ENCODE results near the gene ARHGAP26.
"Not testable (repeated sequence)": the region's sequence is repeated elsewhere in the genome, so short reads cannot be mapped to it uniquely, and the experiment has no call there.

ARHGAP26 gene

GRCh38 chr5:143105216-143105905 is 335.2 kb downstream of the ARHGAP26 start:
- no peak for DNase-seq

GRCh38 chr5:143106174-143106573 is 336.0 kb downstream of the ARHGAP26 start:
- DNase-seq = no peak

GRCh38 chr5:143108498-143109128 is 338.4 kb downstream of the ARHGAP26 start:
- DNase-seq = no peak

- DNase-seq = no peak
These were observed 340.4 kb downstream of the ARHGAP26 start for GRCh38 chr5:143110591-143110990.

GRCh38 chr5:143111799-143112198 is 341.6 kb downstream of the ARHGAP26 start:
- no peak for DNase-seq

GRCh38 chr5:143113461-143113860 is 343.3 kb downstream of the ARHGAP26 start:
- DNase-seq = no peak

GRCh38 chr5:143114481-143114880 is 344.3 kb downstream of the ARHGAP26 start:
- no peak for DNase-seq

- no peak for DNase-seq
These were observed 345.2 kb downstream of the ARHGAP26 start for GRCh38 chr5:143115381-143115780.

- no peak for DNase-seq
These were observed 346.6 kb downstream of the ARHGAP26 start for GRCh38 chr5:143116814-143117213.

GRCh38 chr5:143117821-143118220 is 347.6 kb downstream of the ARHGAP26 start:
- no peak for DNase-seq

- no peak for DNase-seq
These were observed 348.0 kb downstream of the ARHGAP26 start for GRCh38 chr5:143118222-143118621.

GRCh38 chr5:143118818-143119217 is 348.6 kb downstream of the ARHGAP26 start:
- DNase-seq = not testable (repeated sequence)

- DNase-seq = no peak
These were observed 349.2 kb downstream of the ARHGAP26 start for GRCh38 chr5:143119291-143119769.

- no peak for DNase-seq
These were observed 349.7 kb downstream of the ARHGAP26 start for GRCh38 chr5:143119881-143120341.

GRCh38 chr5:143120460-143121134 is 350.4 kb downstream of the ARHGAP26 start:
- DNase-seq = no peak

GRCh38 chr5:143121135-143121475 is 350.9 kb downstream of the ARHGAP26 start:
- DNase-seq = peak; percentile 21

- DNase-seq = no peak
These were observed 354.4 kb downstream of the ARHGAP26 start for GRCh38 chr5:143124593-143124992.

GRCh38 chr5:143126174-143127019 is 356.2 kb downstream of the ARHGAP26 start:
- no peak for DNase-seq

GRCh38 chr5:143128412-143129071 is 358.4 kb downstream of the ARHGAP26 start:
- DNase-seq = no peak

GRCh38 chr5:143129203-143129602 is 359.0 kb downstream of the ARHGAP26 start:
- DNase-seq = no peak

- DNase-seq = no peak
These were observed 359.9 kb downstream of the ARHGAP26 start for GRCh38 chr5:143129910-143130612.
